Measurements from ENCODE around the gene ZNF580.

The ZNF580 gene

DNA sequence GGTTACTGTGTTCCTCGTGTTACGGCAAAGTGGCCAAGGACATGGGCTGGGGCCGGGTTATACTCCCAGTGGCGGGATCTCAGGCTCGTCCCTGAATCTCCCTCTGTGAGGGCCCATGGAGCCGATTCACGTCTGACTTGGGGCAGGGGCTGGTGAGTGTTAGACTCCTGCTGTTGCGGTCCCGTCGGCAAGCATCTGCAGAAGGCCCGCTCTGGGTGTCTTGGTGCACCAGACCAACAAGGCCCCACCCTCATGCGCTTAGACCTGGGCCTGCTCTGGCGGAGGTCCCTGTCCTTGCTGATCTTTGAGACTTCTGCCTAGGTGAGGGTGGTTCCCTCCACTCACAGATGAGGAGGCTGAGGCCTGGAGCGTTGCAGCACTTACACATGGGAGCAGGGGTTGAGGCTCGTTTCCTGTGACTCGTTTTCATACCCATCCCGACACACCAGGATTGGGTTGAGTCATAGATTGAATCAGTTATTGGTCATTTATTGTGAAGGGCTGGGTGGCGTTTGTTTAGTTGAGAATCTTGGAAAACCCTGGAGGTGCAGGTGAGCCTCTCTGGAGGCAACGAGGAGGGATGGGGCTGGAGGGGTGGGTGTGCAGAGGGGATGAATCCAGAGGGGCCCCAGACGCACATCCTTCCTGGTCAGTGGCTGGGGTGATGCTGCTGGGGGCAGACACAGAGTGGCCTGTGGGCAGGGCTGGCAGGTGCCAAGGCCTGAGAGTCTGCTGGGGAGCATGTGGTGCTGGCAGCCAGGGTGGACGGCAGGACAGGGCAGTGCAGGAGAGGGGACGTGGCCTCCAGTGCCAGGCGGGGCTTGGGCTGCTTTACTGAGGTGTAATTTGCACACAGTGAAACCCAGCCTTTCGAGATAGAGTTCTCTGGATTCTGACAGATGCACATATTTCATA is 38.8 kb downstream of the ZNF580 start:
- no peak for DNase-seq (ENCODE audit: low read depth)

DNA sequence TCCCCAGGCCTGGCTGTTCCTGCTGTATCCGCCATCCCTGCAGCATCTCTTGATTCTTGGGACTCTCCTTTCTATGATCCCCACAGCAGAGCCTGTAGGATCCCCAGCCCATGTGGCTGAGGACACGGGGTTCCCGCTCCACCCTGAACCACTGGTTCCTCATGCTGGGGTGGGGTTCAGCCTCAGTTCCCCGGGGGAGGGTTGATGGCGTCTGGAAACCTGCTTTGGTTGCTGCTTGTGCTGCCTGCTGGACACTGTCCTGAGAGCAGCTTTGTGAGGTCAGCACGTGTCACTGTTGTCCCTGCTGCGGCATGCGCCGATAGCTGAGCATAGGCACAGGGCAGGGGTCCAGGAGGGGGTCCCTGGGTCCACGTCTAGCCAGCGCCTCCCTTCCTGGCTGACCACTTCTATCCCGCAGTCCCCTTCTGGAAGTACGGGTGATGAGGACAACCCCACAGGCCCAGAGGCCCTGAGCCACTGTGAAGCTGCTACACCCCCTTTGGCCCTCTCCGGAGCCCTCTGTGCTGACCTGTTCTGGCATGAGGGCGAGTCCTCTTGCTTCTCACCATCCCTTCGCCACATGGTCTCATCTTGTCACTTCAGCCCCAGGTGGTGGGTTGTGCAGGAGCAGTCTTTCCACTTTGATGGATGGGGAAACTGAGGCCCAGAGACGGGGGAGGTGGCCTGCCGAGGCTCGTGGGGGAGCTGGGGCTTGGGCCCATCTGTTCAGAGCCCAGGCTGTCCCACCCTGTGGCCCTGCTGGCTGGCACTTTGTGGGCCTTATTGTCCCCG is 39.7 kb downstream of the ZNF580 start:
- no peak for DNase-seq (ENCODE audit: low read depth)

DNA sequence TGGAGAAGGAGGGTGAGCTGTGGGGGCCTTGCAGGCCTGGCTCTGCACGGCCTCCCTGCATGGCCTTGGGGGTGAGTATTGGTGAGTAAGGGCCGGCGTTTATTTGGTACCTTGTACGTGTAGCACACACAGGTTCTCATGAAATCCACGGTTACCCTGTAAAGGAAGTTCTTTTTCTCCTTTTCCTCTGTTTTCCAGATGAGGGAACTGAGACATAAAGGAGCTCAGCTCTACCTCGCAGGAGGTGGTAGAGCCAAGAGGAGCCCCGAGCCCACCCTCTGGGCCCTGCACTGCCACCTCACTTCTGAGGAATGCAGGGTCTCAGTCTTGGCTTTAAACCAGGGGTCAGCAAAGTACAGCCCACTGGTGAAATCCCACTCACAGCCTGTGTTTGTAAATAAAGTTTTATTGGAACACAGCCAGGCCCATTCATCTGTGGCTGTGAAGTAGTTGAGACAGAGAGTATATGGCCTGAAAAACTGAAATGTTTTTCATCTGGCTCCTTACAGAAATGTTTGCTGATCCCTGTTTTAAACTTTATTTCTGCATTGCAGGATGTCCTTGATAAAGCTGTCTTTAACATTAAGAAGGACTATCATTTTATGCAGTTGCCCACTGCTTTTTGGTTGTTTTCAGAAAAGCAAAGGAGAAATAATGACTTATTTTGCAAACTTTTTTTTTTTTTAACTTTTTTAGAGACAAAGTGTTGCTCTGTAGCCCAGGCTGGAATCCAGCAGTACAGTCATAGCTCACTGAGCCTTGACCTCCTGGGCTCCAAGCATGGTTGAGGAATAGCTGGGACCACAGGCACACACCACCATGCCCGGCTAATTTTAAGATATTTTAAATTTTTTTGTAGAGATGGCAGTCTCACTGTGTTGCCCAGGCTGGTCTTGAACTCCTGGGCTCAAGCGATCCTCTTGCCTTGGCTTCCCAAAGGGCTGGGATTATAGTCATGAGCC is 40.6 kb downstream of the ZNF580 start:
- DNase-seq (ENCODE audit: low read depth), result no peak

DNA sequence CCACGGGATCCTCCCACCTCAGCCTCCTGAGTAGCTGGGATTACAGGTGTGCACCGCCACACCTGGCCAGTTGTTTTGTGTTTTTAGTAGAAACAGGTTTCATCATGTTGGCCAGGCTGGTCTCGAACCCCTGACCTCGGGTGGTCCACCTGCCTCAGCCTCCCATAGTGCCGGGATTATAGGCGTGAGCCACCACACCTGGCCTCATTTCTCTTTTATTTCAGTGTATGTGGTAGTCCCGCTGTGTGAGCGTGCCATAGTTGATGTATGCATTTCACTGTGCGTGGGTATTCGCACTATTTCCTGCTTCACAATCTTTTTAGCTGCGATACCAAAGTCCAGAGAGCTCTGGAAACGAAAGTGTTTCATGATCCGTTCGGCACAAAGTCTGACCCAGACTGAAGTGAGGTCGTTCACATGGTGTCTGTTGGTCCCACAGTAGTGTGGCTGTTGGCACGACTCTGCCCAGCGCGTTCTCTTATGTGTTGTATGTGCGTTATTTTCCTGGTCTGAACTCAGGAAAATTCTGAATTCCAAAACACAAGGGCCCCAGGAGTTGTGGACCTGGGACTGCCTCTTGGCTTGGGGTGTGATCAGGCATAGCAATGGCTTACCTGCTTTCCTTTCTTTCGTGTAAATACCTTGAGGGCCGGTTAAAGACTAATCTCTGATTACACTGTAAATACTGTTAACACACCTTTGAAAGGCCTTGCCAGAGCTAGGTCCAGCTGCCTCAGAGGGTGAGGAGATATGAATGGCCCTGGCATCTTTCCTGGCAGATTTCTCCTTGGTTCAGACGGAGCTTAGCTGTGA is 42.9 kb downstream of the ZNF580 start:
- DNase-seq (ENCODE audit: low read depth), result no peak

DNA sequence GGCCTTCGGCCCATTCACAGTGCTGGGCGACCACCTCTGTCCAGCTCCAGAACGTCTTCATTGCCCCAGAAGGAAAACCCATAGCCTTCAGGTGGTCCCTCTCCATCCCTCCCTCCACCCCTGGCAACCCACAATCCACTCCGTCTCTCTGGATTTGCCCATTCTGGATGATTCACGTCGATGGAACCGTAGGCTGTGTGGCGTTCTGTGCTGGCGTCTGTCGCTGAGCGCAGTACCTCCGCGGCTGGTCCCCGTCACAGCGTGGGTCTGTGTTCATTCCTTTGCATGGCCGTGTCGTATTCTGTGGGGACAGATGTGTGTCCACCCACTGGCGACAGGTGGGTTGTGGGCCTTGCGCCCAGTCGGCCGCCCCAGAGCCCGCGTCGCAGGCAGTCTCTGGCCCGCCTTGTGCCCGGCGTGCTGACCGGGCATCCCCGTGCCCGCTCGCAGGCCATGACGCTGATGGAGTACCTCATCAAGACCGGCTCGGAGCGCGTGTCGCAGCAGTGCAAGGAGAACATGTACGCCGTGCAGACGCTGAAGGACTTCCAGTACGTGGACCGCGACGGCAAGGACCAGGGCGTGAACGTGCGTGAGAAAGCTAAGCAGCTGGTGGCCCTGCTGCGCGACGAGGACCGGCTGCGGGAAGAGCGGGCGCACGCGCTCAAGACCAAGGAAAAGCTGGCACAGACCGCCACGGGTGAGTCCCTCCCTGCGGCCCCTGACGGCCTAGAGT is 44.3 kb downstream of the ZNF580 start:
- DNase-seq (ENCODE audit: low read depth), result no peak

DNA sequence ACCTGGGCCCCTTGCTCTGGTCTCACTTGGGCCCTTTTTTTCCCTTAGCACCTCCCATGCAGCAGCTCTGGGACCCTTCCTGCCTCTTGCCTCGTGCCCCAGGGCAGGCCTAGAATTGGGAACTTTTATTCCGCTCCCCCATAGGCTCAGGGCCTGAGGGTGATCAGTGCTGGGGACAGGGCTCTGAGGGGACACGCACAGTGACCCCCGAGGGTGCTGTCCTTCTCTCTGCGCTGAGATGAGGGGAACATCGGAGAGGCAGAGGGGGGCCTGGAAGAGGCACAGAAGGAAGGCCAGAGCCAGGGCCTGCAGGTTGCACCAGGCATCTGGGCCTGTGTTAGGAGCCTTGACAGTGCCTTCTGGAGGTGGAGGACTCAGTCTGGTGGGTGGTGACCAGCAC is 45.0 kb downstream of the ZNF580 start:
- DNase-seq (ENCODE audit: low read depth), result no peak

DNA sequence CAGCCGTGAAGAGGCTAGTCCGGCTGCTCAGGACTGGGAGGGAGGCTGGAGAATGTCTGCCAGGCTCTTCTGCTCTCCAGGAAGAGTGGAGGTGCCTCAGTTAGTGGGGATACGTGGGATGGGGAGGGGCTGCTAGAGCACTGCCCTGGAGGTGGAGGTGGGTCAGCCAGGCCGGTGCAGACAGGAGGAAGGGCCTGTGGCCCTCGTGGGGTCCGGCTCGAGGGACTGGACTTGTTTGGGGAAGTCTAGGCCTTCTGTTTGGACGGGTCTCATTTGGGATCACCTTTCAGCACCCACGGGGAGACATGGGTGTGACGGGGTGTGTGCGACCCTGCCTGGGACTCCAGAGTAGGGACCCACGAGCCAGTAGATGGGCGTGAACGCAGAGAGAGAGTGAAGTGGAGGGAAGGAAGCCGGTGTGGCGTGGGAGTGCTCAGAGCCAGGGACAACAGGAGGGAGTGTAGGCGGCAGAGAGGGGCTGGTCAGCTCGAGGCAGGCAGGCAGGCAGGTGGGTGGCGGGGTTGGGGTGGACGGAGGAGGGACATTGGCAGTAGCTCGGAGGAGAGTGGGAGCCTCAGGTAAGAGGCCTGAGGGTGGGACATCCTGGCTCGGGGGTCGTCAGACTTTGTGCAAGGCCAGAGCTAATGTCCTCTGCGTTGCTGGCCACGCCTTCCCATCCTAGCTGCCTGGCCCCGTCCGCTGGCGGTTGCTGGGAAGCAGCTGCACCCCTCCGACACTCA is 45.7 kb downstream of the ZNF580 start:
- no peak for DNase-seq (ENCODE audit: low read depth)

DNA sequence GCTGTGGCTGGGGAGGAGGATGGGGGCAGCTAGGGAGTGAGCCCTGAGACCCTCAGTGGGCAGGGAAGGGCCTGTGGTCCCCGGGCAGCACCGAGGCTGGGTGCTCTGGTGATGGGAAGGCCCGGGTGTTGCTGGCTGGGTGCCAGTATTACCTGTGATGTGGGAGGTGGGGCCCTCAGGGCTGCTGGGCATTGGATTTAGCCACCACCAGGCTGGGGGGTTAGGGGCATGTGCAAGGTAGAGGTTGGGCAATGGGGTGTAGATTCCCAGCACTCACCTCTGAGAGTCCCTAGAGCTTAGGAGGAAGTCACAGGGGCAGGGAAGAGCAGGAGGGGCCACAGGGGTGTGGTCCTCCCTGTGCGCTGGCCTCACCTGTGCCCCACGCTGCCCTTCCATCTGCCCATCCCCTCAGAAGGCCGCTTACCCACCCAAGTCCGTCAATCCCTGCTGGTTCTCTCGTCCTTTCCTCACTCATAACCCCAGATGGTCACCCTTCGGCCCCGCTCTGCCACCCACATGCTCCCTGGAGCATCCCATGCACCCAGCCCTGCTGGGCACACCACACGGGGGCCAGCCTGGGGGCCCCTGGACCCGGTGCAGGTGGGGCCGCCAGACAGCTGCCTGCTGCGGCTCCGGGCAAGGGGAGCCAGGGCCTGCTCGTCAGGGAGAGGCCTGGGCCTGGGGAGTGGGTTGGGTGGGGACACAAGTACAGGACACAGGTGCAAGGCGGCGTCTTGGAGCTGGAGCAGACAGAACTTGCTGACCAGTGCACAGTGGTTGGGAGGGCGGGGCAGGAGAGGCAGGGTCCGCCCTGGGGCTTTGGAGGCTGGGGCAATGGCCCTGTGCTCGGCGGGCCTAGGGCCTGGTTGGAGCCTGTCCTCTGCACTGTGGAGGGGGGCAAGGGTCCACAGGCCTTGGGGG is 46.7 kb downstream of the ZNF580 start:
- no peak for DNase-seq (ENCODE audit: low read depth)

DNA sequence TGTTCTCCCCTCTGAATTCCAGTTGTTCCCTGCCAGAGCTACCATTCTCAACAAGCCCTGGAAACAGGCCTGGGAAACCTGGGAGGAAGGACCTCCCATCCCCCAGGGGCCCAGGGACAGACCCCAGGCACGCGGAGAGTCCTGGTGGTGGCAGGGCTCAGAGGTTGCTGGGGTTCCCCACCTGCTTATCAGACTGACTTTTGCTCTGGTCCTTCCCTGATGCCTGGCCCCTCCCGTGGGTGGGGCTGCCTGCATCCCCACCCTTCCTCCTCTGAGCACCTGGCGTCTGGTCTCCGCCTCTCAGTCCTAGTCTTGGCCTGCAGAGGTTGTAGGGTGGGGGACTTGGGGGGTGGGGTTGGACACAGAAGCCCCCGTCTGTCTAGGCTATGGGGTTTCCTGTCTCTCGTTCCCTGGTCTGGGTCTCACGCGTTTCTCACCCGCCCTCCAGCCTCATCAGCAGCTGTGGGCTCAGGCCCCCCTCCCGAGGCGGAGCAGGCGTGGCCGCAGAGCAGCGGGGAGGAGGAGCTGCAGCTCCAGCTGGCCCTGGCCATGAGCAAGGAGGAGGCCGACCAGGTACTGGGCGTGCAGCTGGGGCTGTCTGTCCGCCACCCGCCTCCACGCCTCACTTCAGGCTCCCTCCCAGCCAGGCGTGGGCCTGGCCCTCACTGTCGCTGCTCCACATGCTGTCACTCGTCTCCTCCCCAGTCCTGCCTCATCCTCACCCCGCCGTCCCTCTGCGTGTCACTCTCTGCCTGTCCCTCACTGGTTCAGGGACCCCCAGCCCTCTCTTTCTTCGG is 47.8 kb downstream of the ZNF580 start:
- no peak for DNase-seq (ENCODE audit: low read depth)

DNA sequence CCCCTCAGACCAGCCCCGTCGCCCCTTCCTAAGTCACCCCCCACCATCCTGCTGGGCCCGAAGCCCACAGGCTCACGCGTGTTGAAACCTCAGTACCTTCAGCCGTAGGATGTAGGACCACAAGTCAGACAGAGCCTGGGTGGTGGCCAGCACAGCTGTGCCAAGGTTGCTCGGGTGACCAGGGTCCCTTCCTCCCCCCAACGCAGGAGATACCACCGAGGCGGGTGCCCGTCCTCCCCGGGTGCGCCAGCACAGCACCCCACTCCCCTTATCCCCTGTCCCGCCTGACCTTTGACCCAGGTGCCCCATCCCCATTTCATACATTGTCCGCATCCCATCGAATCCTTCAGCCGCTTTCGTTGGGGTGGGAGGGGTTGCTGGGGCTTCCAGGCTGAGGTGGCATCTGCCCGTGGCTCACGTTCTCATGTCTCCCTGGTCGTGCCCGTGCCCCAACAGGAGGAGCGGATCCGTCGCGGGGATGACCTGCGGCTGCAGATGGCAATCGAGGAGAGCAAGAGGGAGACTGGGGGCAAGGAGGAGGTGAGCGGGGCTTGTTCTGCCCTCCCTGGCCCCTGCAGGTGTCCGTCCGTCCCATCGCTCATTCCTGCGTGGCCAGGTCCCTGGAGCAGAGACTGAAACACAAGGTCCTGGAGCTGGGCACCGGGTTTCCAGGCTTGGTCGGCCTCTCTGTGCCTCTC is 48.8 kb downstream of the ZNF580 start:
- DNase-seq (ENCODE audit: low read depth), result no peak

DNA sequence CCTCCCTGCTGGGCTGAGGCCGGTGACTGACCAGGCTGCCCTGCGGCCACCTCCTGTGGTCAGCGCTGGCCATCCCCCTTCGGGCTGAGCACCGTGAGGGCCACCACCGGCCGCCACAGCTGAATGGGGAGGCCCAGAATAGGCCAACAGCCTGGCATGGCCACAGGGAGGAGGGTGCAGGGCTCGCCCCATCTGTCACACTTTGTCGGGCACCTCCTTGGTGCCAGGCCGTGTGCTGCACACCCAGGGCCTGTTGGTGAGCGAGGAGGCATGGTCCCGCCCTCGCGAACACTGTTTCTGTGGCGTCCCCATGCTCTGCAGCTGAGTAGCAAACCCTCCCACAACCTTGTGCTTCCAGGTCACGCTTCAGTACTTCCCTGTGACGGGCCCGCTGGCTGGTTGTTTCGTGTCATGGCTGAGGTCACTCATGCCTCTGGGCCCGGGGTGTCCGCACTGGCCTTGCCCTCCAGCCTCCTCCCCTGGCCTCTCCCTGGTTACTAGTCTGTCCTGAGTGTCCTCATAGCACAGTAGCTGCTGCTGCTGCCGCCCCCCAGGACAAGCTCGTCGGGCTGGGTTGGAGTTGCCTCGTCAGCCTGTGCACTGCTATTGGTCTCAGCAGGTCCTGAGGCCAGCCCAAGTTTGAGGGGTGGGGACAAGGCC is 49.4 kb downstream of the ZNF580 start:
- no peak for DNase-seq (ENCODE audit: low read depth)

DNA sequence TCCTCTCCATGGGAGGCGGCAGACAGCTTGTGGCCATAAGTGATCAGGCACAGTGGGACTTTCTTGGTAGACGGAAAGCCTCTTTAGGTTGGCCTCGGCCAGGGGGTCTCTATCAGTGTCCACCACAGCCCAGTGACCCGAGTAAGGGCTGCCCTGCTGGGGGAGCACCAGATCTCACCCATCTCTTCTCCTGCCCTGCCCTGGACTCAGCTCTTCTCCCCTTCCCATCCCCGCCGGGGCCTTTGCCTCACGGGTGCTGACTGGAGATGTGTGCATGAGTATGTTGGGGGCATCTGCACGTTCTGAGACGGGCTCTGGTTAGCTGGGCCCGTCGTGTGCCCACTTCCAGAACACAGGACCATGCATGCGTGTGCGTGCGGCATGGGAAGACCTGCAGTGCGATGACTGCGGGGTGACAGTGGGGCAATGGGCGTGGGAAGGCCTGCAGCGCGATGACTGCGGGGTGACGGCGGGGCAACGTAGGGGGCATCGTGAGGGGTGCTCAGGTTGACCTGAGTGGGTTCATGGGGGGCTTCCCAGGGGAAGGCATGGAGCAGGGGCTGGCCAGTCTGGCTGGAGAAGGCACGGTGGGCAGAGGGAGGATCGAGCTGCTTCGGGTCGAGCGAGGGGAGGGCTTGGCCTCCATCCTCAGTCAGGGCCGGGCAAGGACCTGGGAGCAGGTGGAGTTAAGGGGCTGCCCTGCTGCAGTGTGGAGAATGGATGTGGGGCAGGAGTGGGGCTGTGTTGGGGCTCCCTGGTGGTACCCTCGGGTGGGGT is 50.2 kb downstream of the ZNF580 start:
- DNase-seq (ENCODE audit: low read depth), result no peak

DNA sequence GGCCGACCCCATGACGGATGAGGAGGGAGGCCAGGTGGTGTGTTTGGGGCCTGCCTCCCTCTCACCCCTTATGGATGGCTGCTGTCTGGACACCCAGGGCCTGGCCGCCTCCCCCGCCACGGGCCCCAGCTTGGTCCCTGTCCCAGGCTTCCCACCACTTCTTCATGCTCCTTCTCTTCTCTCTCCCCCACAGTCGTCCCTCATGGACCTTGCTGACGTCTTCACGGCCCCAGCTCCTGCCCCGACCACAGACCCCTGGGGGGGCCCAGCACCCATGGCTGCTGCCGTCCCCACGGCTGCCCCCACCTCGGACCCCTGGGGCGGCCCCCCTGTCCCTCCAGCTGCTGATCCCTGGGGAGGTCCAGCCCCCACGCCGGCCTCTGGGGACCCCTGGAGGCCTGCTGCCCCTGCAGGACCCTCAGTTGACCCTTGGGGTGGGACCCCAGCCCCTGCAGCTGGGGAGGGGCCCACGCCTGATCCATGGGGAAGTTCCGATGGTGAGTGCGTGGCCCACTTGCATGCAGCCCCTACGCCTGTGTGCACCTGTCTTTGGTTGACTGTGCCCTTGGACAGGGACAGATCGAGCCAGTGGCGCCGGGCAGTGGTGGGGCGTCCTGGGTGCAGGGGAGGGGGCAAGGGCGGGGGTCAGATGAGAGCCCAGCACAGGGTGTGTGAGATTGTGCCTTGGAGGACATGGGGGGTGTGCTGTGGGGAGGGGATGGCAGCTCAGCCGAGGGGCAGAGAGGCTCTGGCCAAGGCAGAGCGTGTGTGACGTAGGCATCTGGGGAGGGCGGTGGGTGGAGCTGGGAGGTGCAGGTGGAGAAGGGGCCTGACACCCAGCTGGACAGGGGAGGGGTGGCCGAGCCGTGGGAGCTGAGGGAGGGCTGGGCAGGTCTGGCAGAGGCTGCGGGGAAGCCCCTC is 51.0 kb downstream of the ZNF580 start:
- no peak for DNase-seq (ENCODE audit: low read depth)

DNA sequence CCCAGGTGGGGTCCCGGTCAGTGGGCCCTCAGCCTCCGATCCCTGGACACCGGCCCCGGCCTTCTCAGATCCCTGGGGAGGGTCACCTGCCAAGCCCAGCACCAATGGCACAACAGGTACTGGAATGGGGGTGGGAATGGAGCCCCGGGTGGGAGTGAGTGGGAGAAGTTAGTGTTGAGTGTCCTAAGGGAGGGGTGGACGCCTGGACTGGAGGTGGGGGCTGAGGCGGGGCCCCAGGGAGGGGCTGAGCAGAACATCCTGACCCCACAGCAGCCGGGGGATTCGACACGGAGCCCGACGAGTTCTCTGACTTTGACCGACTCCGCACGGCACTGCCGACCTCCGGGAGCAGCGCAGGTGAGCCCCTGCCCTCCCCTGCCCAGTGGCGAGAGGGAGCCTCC is 51.9 kb downstream of the ZNF580 start:
- no peak for DNase-seq (ENCODE audit: low read depth)
